KG1 (cell line): ENCODE results near the gene OR1F1.
"Not testable (repeated sequence)": the region's sequence is repeated elsewhere in the genome, so short reads cannot be mapped to it uniquely, and the experiment has no call there.

ENCODE experiments used
- DNase-seq: peaks from one replicate; lab custom pipeline; 2025; lab: John Stamatoyannopoulos, UW

OR1F1 gene

DNA sequence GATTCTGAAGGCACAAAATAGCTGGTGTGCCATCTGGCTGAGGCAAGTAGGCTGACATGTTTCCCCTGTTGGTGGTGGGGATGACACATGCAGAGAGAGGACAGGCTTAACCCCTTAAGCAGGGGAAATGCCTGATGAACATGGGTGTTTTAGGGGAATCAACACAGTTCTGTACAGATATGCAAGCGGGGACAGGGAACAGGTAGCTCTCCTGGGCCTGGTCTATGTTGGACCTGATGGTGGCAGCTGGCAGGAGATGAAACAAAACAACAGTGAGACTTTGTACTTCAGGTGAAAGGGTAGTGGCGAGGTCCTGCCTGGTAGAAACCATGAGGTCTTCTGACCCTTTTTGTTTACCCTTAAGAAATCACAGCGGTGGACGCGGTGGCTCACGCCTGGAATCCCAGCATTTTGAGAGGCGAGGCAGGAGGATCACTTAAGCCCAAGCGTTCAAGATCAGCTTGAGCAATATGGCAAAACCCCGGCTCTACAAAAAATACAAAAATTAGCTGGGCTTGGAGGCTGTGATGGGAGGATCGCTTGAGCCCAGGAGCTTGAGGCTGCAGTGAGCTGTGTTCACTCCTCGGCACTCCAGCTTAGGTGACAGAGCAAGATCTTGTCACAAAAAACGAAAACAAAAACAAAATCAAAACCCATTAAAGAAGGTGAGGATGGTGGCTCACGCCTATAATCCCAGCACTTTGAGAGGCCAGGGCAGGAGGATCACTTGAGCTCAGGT lies 10.5 kb downstream of the OR1F1 start:
- DNase-seq: no peak

DNA sequence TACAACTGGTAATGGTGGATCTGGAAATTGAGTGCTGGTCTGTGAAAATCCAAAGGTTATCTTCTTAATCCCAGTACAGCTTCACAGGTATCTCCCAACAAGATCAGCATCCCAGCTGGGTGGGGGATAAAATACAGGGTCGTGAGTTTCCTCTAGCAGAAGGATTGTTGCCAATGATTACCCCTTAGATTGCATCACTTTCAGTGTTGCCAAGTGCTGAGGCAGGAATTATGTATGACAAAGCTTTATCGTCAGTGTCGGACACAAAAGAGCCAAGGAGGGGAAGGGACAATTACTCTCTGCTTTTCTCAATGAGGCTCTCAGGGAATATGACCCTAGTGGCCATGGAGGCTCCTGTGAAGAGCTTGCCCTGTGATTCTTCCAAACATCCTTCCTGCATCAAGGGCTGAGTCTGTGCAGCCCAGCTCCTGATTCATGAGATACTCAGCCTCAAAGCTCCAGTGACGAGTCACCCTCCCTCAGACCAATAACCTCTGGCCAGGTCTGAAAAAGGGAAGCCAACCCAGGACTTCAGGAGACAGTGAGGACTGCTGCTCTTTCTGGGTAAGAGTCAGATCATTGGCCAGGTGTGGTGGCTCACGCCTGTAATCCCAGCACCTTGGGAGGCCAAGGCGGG lies 15.0 kb downstream of the OR1F1 start:
- no peak for DNase-seq

DNA sequence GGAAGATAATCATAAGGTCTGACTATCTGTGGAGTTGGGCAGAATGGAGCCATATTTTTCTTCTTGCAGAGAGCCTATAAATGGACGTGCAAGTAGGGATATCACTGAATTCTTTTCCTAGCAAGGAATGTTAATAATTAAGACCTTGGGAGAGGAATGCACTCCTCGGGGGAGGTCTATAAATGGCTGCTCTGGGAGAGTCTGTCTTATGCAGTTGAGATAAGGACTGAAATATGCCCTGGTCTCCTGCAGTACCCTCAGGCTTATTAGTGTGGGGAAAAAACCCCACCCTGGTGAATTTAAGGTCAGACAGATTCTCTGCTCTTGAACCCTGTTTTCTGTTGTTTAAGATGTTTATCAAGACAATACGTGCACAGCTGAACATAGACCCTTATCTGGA lies 17.9 kb downstream of the OR1F1 start:
- not testable (repeated sequence) for DNase-seq

DNA sequence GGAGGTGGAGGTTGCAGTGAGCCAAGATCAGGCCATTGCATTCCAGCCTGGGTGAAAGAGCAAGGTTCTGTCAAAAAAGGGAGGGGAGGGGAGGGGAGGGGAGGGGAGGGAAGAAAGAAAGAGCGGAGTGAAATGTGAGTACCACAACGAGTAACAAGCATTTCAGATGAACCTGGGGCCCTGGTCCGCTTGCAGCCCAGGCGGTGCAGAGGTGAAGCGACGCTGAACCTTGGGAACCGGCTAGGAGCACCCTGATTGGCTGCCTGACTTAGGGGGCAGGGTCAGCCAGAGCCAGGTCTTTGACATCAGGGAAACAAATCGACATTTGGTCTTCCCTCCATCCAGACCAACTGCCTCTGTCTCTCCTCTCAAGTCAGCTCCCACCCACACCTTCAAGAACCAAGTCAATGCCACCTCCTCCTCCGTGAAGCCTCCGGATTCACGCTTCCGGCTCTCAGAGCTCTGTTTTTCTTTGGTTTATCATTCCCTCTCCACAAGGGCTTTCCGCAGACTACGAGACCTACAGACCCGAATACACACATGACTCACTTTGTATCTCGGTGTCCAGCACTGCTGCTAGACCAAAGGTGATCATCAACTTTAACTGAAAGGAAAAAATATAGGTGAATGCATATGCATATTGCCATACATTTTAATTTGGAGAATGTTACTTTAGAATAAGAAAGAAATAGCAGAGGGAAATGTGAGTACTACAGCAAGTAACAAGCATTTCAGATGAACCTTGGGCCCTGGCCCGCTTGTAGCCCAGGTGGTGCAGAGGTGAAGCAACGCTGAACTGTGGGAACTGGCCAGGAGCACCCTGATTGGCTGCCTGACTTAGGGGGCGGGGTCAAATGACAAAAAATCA lies 19.3 kb downstream of the OR1F1 start:
- no peak for DNase-seq

DNA sequence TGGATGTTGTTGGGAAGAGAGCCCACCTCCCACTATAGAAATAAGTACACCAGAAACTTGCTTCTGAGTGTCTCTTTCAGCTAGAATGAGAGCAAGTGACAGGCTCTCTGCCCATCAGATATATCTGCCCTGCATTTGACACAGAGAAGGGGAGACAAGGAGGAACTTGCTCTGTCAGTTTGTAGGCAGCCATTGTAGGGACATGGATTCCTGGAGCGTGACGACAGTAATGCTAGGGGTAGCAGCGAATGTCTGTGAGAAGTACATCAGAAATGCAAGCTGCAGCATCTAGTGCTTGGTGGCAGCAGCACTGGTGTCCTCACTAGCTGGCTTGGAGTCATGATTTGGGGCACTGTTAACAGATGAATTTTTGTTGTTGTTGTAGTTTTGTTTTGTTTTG lies 24.0 kb downstream of the OR1F1 start:
- no peak for DNase-seq

DNA sequence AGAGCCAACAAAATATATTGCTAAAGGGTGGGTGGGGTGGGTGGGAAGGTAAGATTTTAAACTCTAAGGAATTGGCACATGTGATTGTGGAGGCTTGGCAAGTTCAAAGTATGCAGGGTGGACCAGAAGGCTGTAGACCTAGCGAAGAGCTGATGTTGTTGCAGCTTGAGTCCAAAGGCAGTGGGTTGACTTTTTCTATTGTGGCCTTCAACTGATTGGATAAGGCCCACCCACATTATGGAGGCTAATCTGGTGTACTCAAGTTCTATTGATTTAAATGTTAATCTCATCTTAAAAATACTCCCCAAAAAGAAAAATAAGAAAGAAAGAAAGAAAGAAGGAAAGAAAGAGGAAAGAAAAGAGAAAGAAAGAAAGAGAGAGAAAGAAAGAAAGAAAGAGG lies 24.6 kb downstream of the OR1F1 start:
- no peak for DNase-seq

DNA sequence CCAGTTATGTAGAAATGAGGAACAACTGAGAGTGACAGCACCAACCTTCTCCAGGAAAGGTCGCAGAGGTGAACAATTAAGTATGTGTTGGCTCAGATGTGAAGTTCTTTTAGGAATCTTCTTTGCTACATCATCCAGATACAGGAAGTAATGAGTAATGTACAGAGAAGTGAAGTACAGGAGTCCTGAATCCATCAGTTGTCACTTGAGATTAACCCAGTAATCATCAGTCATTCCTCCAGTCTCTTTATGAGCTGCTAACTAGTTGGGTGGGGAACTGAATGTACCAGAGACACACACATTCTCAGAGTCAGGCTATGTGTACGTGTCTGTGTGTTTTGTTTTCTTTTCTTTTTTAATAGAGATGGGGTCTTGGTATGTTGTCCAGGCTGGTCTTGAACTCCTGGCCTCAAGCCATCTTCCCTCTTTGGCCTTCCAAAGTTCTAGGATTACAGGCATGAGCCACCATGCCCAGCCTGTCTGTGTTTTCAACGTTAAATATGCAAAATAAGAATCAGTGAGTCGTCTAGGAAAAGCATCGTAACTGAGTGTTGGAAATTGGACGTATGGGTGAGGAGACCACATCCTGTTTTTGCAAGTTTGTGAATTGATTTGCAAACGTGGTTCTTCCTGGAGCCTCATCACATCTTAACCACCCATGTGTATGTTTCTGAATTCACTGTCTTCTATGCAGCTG lies 27.0 kb downstream of the OR1F1 start:
- DNase-seq: no peak

DNA sequence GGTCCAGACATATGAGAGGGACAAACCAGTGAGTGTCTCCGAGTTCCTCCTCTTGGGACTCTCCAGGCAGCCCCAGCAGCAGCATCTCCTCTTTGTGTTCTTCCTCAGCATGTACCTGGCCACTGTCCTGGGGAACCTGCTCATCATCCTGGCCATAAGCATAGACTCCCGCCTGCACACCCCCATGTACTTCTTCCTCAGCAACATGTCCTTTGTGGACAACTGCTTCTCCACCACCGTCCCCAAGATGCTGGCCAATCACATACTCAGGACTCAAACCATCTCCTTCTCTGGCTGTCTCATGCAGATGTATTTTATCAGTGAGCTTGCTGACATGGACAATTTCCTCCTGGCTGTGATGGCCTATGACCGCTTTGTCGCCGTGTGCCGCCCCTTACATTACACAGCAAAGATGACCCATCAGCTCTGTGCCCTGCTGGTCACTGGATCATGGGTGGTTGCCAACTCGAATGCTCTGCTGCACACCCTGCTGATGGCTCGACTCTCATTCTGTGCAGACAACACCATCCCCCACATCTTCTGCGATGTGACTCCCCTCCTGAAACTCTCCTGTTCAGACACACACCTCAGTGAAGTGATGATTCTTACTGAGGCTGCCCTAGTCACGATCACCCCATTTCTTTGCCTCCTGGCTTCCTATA lies 27.7 kb downstream of the OR1F1 start:
- DNase-seq: no peak

DNA sequence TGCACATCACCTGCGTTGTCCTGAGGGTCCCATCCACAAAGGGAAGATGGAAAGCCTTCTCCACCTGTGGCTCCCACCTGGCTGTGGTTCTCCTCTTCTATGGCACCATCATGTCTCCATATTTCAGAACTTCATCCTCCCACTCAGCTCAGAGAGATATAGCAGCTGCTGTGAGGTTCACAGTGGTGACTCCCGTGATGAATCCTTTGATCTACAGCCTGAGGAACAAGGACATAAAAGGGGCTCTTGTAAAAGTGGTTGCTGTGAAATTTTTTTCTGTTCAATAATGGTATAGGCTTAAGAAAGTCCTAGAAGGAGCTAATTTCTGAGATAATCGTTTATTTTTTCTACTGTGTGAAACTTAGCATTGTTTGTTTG lies 28.2 kb downstream of the OR1F1 start:
- no peak for DNase-seq

DNA sequence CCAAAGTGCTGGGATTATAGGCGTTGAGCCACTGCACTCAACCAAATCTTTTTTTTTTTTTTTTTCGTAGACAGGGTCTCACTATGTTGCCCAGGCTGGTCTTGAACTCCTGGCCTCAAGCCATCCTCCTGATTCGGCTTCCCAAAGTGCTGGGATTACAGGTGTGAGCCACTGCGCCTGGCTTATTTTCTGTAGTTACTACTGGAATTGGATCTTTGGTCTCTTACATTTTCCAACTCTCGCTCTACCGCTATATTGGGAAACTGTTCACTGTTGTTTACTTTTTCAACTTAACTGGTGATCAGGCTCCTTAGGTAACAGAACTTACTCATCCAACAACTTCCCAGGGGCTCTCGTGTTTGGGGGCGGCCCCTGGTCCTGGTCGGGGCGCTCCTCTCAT lies 32.8 kb downstream of the OR1F1 start:
- no peak for DNase-seq

DNA sequence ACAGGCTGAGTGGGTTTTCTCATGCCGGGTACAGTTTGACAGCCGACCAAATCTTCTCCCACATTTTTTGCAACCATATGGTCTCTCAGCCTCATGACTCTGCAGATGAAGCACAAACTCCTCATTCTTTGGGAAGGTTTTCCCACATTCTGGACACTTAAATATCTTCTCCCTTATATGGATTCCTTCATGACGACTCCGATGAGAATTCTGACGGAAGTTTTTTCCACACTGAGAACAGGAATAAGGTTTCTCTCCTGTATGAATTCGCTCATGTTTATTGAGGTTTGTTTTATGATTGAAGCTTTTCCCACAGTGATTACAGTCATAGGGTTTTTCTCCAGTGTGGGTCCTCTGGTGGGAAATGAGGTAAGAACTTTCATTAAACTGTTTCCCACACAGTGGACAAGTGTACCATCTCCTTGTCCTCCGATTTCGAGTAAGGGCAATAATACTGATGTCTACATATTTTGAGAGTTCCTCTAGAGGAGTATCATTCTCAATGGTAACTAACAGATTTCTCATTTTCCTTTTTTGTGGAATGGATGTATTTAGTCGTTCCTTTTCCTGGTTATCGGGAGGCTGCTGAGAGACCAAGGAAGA lies 36.0 kb downstream of the OR1F1 start:
- no peak for DNase-seq

DNA sequence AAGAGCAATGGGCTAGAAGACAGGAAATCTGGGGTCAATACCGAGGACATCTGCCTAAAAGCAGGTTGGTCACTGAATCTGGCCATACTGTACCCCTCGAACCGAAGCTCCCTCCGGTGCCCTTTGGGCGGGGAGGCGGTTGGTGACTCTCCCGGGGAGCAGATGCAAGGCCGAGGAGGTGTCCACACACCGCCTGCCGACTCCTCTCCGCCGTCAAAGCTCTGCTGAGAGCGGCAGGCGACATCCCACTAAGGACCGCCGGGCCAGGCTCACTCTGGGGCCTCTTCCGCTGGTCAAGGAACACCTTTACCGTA lies 46.5 kb downstream of the OR1F1 start:
- no peak for DNase-seq

DNA sequence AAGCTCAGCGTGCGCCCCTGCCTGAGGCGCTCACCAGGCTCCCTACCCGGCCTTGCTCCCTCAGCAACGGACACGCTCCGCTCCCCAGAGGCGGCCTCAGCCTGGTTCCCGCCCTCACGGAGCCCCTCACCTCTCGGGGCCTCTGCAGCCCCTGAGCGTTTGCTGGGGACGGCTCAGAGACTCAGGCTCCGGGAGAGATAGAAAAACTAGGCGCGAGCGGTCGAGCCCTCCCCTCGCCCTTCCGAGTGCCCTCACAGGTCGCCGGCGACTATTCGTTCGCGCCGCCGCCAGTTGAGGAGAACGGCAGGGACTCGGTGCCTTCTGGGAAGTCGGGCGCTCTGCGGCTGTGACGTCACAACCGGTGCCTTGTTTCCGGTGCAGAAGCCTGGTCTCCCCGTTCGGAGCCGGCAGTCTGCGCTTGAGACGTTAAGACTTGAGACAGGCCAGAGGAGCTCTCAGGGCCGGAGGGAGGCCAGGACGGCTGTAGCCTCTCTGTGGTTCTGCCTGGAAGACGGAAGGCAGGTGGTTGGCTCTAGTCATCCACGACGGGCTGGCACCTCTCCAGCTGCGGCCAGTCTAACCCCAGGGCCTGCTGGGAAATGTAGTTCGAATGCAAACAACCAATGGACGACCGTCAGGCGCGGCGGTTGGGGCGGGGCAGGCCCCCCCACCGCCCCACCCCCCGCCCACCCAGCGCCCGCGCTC lies 47.0 kb downstream of the OR1F1 start, which contains the start of gene ZNF200:
Gene ZNF200 (minus strand): TSS at position 302 of the 705 bp plus-strand sequence. CDS start 1,403 bp downstream, outside the sequence.
- DNase-seq: peak; percentile 89

DNA sequence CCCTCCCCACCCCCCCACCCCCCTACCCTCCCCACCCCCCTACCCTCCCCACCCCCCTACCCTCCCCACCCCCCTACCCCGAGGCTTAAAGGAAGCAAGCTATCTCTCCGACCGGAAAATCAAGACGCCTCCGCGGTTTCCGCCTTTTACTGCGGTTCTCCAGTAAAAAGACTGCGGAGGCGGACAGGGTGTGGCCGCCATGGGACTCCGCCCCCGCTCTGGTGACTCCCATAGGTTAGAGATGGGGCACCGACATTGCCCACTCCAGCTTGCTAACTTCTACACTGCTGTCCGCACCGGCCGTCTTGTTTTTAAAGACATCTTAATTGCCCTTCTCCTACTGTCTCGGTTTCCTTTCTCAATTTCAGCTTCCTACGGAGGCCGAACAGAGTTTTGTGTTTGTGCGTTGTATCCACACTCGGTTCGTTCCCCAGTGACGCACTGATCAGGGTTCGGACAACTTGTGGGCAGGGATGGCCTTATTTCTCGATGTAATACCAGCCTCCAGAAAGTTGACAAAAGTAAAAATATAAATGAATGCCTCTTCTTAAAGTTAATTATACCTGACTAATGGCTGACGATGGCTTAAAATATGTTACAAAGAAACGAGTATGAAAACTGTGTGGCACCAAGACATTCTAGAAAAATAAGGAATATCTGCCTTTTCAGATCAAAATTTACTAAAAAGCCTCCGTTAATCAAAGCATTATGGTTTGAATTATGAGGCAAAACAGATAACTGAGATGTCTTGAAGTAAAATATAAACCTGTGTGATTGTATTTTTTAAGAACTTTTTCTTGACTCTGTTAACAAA lies 48.1 kb downstream of the OR1F1 start:
- no peak for DNase-seq

DNA sequence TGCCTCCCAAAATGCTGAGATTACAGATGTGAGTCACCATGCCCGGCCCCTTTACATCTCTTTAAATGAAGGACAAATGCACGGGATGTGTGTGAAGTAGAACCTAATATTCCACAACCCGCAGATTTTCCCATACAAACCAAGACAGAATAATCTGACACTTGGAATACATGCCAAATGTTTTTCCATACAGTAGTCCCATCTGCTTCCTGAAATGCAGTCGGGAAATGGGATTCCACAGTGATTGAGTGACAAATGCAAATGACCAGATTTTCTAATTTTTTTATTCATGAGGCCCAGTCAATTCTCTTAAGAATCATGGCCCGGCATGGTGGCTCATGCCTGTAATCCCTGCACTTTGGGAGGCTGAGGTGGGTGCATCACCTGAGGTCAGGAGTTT lies 53.8 kb downstream of the OR1F1 start:
- no peak for DNase-seq

DNA sequence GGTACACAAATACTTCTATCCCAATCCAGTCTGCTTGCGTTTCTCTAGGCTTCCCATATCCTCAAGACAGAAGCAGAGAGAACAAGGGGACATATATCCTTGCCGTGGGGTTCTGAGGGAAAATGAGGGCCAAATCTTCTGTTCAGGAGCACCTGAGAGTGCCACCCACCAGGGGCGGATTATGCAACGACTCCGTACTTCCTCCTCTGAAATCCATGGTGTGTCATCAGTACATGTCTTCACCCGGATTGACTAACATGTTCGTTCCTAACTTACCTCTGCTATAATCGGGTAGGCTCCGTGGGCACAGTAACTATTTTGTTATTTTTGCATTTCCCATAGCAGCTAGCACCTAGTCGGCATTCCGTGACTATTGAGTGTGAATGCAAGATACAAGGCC lies 54.7 kb downstream of the OR1F1 start:
- DNase-seq: no peak

DNA sequence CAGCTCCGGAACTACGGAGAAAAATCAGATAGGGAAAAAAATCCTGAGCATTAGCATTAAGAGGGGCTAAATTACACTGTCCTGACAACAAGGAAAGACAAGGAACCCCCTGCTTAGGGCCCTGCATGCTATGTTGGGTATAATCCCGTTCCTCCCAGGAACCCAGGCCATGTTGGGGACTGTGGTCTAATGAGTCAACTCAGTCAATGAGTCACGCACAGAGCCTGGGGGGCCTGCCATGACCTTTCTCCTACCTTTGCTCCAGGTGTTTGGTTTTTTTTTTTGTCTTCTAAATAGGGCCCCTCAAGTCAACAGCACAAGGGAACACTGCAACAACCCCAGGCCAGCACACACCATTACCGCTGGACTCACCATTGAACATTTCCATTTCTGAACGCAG lies 55.9 kb downstream of the OR1F1 start:
- DNase-seq: no peak

DNA sequence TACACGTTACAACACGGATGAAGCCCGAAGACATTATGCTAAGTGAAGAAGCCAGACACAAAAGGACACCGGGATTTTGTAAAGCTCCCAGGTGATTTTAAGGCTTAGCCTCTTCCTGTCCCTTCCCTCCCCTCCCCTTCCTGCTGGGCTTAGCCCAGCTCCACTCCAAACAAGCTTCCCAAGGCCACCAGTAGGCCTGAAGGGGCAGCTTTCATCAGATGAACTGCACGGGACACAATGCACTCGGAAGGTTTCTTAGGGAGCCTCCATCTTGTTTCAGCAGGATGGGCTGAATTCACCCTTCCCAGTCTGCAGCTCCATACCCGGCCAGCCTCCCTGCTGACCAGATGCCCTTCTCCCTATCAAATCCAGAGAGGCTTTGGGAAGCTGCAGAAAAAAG lies 58.0 kb downstream of the OR1F1 start:
- DNase-seq: no peak

DNA sequence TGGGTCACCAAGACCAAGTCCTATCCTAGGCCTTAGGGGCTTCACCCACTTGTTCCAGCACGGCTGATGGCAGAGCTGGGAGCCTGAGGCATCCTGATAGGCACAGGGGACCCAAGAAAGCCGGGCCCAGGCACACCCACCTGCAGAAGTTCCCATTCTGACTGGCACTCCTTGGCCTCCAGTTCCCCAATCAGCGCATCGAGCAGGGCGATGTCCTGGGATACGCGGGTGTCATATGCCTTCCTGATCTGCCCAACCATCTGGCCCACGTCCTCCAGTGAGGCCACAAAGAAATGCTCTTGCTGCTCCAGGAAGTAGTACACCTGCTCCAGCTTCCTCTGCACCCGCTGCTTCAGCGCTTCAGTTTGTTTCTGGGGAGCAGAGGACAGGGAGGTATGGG lies 58.9 kb downstream of the OR1F1 start:
- DNase-seq: no peak

DNA sequence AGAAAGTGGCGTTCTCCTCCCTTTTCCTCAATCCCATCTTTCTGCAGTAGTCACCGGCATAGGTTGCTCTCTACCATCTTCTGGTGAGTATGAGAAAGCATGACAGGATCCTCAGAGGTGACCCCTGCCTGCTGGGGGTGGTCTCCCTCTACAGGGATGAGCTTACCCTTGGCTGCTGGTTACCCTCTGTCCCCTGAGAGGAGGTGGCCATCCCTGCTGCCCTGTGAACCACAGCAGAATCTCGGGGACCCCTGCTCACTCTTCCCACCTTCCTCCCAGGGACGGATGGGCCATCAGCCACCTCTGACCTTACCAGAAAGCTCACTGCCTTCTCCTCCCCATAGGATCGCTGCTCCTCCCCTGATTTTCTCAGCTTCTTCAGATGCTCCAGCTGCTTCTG lies 60.6 kb downstream of the OR1F1 start:
- no peak for DNase-seq
